ENCODE results near the gene BABAM2. TPM values are rescaled to one million over a fixed set of nuclear protein-coding genes. Genes with fewer than 3 reads are reported as not detected.

Gene BABAM2
- total RNA-seq, 2 experiments from 2014 or later = 65.4 to 69.5 TPM

DNA sequence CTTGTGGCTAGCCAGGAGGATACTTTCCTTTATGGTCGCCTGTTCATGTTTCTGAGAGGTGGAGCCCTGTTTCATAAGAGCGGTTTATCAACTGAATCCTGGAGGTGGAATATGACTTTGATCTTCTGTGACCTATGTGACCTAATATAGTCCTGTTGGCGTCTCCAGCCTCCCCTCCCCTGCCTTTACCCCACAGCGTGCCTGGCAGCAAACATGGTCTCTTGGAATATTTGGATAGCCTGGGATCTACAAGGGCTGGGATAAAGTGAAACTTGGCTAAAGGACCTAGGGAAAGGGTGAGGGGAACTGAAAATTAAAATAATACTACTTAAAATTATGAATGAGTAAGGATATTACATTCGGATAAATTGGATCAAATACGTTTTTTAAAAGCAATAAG is 246.0 kb downstream of the BABAM2 start:
- Mint-ChIP-seq H3K36me3 (peaks cover 37% of the 10 kb centered on the region), H3K4me1 (peaks cover 26% of the 10 kb centered on the region), H3K4me3 (no peak overlapping the region), H3K27me3 (no peaks in the 10 kb centered on the region), H3K9me3 (ENCODE audit: low read depth) (no peaks in the 10 kb centered on the region), H3K27ac (no peak overlapping the region)
- ATAC-seq = no peak
- CTCF ChIA-PET = no interaction called here
- no peak for DNase-seq

DNA sequence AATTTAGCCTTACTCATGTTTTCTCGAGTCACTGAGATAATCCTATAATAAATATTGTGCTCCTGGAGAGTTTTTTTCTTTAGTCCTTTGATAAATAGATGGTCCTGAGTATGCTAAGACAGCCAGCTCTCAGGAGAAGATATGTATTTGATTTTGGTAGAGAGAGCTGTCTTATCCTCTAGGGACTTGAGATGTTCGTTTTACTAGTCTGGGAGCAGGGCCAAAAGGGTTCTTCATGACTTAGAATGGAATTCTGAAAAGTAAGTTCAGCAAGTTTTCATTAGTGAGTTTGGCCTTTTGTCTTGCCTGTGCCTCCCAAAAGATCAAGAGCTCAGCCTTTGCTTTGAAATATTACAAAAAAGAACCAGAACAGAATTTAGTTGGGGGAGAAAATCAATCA is 246.7 kb downstream of the BABAM2 start:
- CTCF ChIA-PET = interaction anchor here (0.6 kb wide), 1 partner anchor 177 kb away, joined by 3 read pairs; no protein-coding TSS in a partner anchor
- no peaks in the 10 kb centered on the region for H3K9me3 Mint-ChIP-seq (ENCODE audit: low read depth)
- H3K36me3 Mint-ChIP-seq = peaks cover 36% of the 10 kb centered on the region
- peaks cover 26% of the 10 kb centered on the region for H3K4me1 Mint-ChIP-seq
- no peak overlapping the region for H3K4me3 Mint-ChIP-seq
- no peak for DNase-seq
- ATAC-seq = no peak
- H3K27me3 Mint-ChIP-seq = no peaks in the 10 kb centered on the region
- H3K27ac Mint-ChIP-seq = no peak overlapping the region

DNA sequence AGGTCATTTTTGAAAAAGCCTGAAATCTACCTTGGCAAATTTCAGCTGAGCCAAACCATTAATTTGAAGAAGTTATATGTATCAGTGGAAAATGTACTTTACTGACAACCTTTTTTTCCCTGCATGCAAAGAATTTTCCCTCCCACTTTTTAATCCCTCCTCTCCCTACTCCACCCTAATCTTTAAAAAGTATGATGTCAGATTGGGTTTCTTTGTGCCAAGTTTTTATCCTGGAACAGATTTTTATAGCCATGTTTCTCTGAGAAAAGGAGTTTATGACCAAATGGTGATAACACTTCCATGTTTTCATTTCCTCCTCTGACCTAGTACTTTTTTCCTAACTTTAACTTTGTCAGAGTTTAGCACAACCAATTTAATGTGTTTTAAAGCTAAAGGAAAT is 251.9 kb downstream of the BABAM2 start:
- no peak overlapping the region for H3K4me3 Mint-ChIP-seq
- no peaks in the 10 kb centered on the region for H3K9me3 Mint-ChIP-seq (ENCODE audit: low read depth)
- CTCF ChIA-PET = interaction anchor here (1.6 to 2.2 kb wide), 2 partner anchors 10 to 13 kb away, joined by 4 to 8 read pairs; no protein-coding TSS in a partner anchor
- H3K27me3 Mint-ChIP-seq = no peaks in the 10 kb centered on the region
- ATAC-seq = no peak
- DNase-seq = no peak
- no peaks in the 10 kb centered on the region for H3K4me1 Mint-ChIP-seq
- no peak overlapping the region for H3K27ac Mint-ChIP-seq
- peaks cover 29% of the 10 kb centered on the region for H3K36me3 Mint-ChIP-seq

DNA sequence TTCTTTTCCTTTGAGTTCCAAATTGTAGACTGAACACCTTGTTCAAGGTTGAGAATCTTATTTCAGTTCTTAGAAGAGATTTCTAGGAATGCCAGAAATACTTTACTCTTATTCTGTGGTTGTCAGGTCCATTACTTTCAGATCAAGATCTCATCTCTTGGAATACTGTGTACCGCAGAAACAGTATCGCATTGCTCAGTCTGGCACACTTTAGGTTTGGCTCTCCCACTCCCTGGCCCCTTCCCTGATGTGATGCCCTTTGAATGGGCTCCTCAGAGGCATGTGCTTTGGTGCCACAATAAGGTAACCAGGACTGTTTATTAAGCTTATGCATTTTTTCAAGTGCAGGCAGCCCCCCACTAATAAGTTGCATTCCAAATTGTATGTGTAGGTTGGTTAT is 257.5 kb downstream of the BABAM2 start:
- DNase-seq (no peak), ATAC-seq (no peak)
- no peaks in the 10 kb centered on the region for H3K4me1 Mint-ChIP-seq
- no peak overlapping the region for H3K4me3 Mint-ChIP-seq
- no peak overlapping the region for H3K27ac Mint-ChIP-seq
- peaks cover 40% of the 10 kb centered on the region for H3K36me3 Mint-ChIP-seq
- H3K27me3 Mint-ChIP-seq = no peaks in the 10 kb centered on the region
- H3K9me3 Mint-ChIP-seq (ENCODE audit: low read depth) = peaks cover 6% of the 10 kb centered on the region
- CTCF ChIA-PET = no interaction called here

DNA sequence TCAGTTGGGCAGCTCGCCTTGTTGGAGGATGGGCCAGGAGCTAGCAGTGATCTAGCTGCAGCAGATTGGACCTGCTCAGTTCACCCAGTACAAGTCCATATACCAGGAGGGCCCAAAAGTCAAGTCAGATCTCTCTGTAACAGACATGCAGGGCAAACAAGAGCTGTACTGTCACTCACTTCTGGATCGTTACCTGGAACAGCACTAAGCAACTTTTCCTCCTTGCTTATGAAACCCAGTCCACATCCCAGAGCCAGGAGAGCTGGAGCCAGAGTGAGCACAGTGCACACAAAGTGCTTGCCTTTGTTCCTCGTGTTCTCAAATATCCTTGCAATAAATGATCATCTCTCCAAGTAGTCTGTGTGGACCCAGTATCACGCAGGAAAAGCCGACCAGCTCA is 258.0 kb downstream of the BABAM2 start:
- ATAC-seq (no peak), DNase-seq (no peak)
- peaks cover 43% of the 10 kb centered on the region for H3K36me3 Mint-ChIP-seq
- no peaks in the 10 kb centered on the region for H3K27me3 Mint-ChIP-seq
- no peak overlapping the region for H3K27ac Mint-ChIP-seq
- H3K4me3 Mint-ChIP-seq = no peak overlapping the region
- H3K9me3 Mint-ChIP-seq (ENCODE audit: low read depth) = peaks cover 6% of the 10 kb centered on the region
- H3K4me1 Mint-ChIP-seq = no peaks in the 10 kb centered on the region
- CTCF ChIA-PET = no interaction called here

DNA sequence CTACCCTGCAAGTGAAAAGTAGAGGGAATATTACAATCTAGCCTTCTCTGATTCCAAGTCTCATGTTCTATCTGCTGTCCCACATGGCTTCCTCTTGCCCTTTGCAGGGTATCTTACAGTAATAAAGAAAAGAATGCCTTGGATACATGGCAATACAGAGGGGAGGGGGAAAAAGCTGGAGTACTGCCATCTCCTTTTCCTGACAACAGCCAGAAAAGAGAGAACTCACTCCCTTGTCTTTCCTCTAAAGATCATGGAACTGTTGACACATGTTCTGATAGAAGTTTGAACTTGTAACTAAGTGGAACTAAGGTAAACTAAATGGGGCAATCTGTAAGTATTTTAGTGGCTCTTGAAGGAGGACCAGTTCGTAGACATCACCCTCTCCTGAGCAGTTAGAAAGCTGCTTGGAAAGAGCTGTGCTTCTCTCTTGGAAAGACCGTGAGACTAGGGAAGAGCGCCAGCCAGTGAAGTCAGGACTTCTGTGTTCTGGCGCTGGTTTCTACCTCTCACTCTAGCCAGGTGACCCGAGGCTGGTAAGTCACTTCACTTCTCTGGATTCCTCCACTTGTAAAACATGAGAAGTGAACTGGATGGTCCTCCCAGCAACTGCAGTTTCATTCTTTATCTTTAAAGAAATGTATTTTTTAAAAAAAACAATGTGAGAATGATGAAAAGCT is 259.8 kb downstream of the BABAM2 start:
- Mint-ChIP-seq H3K27me3 (no peaks in the 10 kb centered on the region), H3K36me3 (peaks cover 57% of the 10 kb centered on the region), H3K4me3 (no peak overlapping the region), H3K27ac (no peak overlapping the region), H3K4me1 (no peaks in the 10 kb centered on the region), H3K9me3 (ENCODE audit: low read depth) (peaks cover 17% of the 10 kb centered on the region)
- ATAC-seq (no peak), DNase-seq (no peak)
- CTCF ChIA-PET = interaction anchor here (1.3 kb wide), 1 partner anchor 9 kb away, joined by 3 read pairs; no protein-coding TSS in a partner anchor

DNA sequence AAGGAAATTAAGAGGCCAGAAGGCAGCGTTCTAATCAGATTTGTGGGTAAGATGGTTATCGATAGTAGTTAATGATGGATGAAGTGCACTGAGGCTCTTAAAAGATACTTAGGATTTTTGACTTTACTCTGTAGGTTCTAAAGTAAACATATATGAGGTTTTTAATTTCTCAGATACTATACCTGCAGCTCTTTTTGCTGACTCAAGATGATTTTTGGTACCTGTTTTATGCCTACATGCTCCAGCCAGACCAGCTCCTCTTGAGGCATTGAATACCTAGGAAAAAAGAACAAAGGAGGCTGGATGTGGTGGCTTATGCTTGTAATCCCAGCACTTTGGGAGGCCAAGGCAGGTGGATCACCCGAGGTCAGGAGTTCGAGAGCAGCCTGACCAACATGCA is 260.5 kb downstream of the BABAM2 start:
- Mint-ChIP-seq H3K4me1 (no peaks in the 10 kb centered on the region), H3K27ac (no peak overlapping the region), H3K27me3 (no peaks in the 10 kb centered on the region), H3K36me3 (peaks cover 57% of the 10 kb centered on the region), H3K4me3 (no peak overlapping the region), H3K9me3 (ENCODE audit: low read depth) (peaks cover 22% of the 10 kb centered on the region)
- CTCF ChIA-PET = interaction anchor here (1.3 kb wide), 1 partner anchor 10 kb away, joined by 3 read pairs; no protein-coding TSS in a partner anchor
- ATAC-seq = no peak
- no peak for DNase-seq

DNA sequence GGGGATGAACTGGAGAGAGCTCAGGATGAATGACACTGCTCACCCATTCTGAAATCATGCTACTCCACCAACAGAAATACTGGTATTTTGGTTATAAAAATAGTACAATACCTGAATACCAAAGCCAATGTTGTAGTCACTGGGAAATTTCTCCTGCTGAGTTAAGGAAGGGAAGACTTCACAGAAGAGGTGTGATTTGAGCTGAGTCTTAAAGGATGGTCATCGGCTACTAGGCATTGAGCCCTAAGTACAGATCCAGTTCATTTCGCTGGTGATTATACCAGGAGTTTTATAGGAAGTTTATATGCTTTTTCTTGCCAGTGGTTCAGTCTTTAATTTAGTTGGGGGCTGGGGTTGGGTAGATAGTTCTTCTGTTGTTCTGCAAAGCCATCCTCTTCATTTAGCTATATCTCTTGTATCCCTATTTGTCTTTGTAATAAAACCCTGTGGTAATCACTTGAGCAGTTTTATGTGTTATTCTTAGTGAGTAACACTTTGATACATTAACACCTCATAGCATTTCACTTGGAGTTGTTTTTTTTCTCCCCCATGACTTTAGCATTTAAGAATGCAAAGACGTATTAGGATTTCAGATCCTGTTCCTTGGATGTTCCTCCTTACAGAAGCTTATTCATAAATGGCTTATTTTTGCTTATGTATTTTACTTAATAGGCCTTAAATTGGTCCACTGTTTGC is 262.2 kb downstream of the BABAM2 start:
- CTCF ChIA-PET = interaction anchor here (0.9 to 1.3 kb wide), 2 partner anchors 11 to 398 kb away, joined by 3 to 8 read pairs; no protein-coding TSS in a partner anchor
- Mint-ChIP-seq H3K9me3 (ENCODE audit: low read depth) (peaks cover 24% of the 10 kb centered on the region), H3K4me1 (no peaks in the 10 kb centered on the region), H3K36me3 (peaks cover 57% of the 10 kb centered on the region), H3K27me3 (no peaks in the 10 kb centered on the region), H3K27ac (no peak overlapping the region), H3K4me3 (no peak overlapping the region)
- DNase-seq = no peak
- no peak for ATAC-seq

DNA sequence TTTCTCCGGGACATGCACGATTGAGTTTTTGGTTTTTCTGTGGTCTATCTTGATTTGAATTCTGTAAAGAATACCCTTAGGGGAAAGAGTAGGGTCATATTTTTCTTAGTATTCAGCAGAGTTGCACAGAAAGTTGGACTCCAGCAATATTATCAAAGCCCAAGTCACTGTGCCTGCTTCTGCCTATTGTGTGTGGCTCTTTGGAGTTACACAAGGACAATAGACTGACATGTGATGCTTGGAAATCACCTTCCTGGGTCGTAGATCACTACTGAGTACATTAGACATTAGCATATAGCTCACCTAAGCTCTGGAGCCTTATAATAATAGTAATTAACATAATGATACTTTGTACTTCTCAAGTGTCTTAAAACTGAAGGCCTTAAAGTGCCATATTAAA is 263.3 kb downstream of the BABAM2 start:
- ATAC-seq (no peak), DNase-seq (no peak)
- no peak overlapping the region for H3K27ac Mint-ChIP-seq
- peaks cover 20% of the 10 kb centered on the region for H3K9me3 Mint-ChIP-seq (ENCODE audit: low read depth)
- CTCF ChIA-PET = interaction anchor here (0.9 kb wide), 1 partner anchor 399 kb away, joined by 3 read pairs; no protein-coding TSS in a partner anchor
- H3K27me3 Mint-ChIP-seq = no peaks in the 10 kb centered on the region
- no peaks in the 10 kb centered on the region for H3K4me1 Mint-ChIP-seq
- H3K36me3 Mint-ChIP-seq = peaks cover 51% of the 10 kb centered on the region
- H3K4me3 Mint-ChIP-seq = no peak overlapping the region

DNA sequence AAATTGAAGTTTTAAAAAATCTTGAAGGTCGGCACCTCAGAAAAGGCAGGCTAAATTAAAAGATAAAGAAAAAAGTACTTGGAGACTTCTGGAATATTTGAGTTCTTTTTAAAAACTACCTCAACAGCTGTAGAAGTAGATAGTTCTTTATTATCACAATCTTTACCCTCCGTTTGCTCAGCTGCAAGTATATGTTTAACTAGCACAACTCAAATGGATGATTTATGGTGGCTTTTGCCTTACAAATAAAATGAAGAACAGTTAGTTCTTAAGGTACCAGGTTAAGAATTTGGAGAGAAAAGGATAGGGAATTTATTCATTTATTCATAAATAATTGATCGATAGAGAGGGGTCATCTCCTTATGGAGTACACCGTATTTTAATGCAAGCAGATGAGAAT is 264.6 kb downstream of the BABAM2 start:
- CTCF ChIA-PET = interaction anchor here (0.7 to 1.5 kb wide), 5 partner anchors 13 to 401 kb away, joined by 3 to 4 read pairs (median 3); no protein-coding TSS in a partner anchor
- Mint-ChIP-seq H3K4me3 (no peak overlapping the region), H3K36me3 (peaks cover 46% of the 10 kb centered on the region), H3K27me3 (no peaks in the 10 kb centered on the region), H3K27ac (no peak overlapping the region), H3K9me3 (ENCODE audit: low read depth) (peaks cover 22% of the 10 kb centered on the region), H3K4me1 (no peaks in the 10 kb centered on the region)
- no peak for ATAC-seq
- no peak for DNase-seq

DNA sequence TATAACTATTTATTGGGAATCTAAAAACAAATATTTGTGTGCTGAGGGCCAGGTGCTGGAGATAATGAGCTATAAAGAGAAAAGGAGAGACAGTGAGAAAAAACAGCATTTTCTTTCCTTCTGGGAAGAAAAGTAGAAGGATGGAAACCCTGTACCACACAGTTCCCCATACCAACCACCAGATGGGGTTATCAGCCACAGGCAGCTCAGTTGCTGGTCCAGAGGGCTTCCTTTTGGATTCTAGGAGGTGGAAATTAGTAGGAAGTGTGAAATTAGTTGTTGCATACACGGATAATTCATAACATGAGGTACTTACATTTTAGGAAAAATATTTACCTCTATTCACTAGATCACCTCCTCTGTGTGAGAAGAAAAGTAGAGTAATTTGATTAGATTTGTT is 265.1 kb downstream of the BABAM2 start:
- H3K27me3 Mint-ChIP-seq = no peaks in the 10 kb centered on the region
- CTCF ChIA-PET = interaction anchor here (0.7 to 1.5 kb wide), 5 partner anchors 13 to 401 kb away, joined by 3 to 4 read pairs (median 3); no protein-coding TSS in a partner anchor
- H3K9me3 Mint-ChIP-seq (ENCODE audit: low read depth) = peaks cover 22% of the 10 kb centered on the region
- H3K36me3 Mint-ChIP-seq = peaks cover 47% of the 10 kb centered on the region
- no peak for ATAC-seq
- no peaks in the 10 kb centered on the region for H3K4me1 Mint-ChIP-seq
- DNase-seq = no peak
- H3K27ac Mint-ChIP-seq = no peak overlapping the region
- H3K4me3 Mint-ChIP-seq = no peak overlapping the region

DNA sequence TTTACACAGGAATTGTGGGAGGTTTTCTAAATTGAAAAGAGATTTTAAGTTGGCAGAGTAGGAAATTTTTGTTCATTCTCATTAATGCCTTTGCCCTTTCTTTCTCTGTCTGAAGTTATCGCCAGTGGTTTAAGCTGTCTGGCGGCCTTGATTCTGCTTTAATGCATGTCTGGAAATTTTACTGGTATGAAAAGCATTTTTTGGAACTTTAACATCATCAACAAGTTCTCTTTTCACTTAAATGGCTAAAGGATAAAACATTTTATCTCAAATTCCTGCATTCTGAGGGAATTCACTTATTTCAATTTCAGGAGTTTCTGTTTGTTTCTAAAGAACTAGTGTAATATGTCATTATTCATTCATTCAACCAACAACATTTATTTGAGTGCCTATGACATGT is 268.3 kb downstream of the BABAM2 start:
- Mint-ChIP-seq H3K4me1 (no peaks in the 10 kb centered on the region), H3K36me3 (peaks cover 35% of the 10 kb centered on the region), H3K4me3 (no peak overlapping the region), H3K27me3 (no peaks in the 10 kb centered on the region), H3K27ac (no peak overlapping the region), H3K9me3 (ENCODE audit: low read depth) (peaks cover 22% of the 10 kb centered on the region)
- ATAC-seq (no peak), DNase-seq (no peak)
- CTCF ChIA-PET = no interaction called here

DNA sequence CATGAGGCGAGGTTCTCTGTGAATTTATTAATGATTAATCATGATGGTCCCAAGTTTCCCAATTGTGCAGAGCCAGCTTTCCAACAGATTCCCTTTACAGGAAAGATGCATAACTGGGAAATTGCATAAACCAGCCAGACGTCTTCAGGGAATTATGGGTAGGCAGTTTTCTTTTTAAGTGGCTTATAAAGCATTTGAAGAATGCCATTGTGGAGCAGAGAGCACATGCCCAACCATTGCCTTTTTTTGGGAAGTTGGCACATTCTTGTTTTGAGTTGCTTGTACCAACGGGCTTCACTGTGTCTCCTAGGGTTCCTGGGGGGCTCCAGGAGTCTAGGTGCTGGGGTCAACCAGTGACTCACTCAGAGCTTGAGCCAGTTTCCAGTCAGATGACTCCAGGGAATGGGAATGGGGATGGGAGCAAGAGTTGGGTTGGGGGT is 270.5 kb downstream of the BABAM2 start:
- no peaks in the 10 kb centered on the region for H3K4me1 Mint-ChIP-seq
- H3K36me3 Mint-ChIP-seq = peaks cover 17% of the 10 kb centered on the region
- no peak overlapping the region for H3K4me3 Mint-ChIP-seq
- H3K9me3 Mint-ChIP-seq (ENCODE audit: low read depth) = peaks cover 5% of the 10 kb centered on the region
- H3K27ac Mint-ChIP-seq = no peak overlapping the region
- CTCF ChIA-PET = no interaction called here
- no peak for DNase-seq
- H3K27me3 Mint-ChIP-seq = no peaks in the 10 kb centered on the region
- ATAC-seq = no peak

DNA sequence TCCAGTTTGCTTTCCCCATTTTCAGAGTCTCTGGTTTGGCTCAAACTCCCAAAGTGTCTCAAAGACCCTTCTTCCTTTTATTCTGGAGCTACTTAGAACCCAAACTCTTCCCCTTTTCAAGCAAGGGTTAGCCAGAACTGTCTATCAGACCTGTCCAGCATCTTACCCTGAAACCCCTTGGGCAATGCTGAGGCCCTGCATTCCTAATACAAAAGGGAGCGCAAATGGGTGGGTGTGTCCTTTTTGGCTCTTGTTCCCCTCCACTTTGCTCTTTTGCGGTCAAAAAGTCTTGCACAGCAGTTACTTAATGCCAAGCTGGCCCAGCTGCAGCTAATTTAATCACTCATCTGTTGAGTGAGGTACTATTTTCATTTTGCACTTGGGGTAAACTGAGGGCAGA is 270.9 kb downstream of the BABAM2 start:
- DNase-seq (no peak), ATAC-seq (no peak)
- Mint-ChIP-seq H3K4me1 (no peaks in the 10 kb centered on the region), H3K36me3 (peaks cover 16% of the 10 kb centered on the region), H3K4me3 (no peak overlapping the region), H3K27ac (no peak overlapping the region), H3K9me3 (ENCODE audit: low read depth) (peaks cover 4% of the 10 kb centered on the region), H3K27me3 (no peaks in the 10 kb centered on the region)
- CTCF ChIA-PET = no interaction called here

Data from activated CD8-positive, alpha-beta memory T cell treated with anti-CD3 and anti-CD28 coated beads, Interleukin-2, amount 10 ng/mL, durations not matched to agents 7 days and 5 days (primary cell).